ENCODE results near the gene SOX11.

Gene SOX11

GRCh38 chr2:5692561-5693286 lies 540 bp downstream of the SOX11 start:
- no peak for FAIRE-seq

DNA sequence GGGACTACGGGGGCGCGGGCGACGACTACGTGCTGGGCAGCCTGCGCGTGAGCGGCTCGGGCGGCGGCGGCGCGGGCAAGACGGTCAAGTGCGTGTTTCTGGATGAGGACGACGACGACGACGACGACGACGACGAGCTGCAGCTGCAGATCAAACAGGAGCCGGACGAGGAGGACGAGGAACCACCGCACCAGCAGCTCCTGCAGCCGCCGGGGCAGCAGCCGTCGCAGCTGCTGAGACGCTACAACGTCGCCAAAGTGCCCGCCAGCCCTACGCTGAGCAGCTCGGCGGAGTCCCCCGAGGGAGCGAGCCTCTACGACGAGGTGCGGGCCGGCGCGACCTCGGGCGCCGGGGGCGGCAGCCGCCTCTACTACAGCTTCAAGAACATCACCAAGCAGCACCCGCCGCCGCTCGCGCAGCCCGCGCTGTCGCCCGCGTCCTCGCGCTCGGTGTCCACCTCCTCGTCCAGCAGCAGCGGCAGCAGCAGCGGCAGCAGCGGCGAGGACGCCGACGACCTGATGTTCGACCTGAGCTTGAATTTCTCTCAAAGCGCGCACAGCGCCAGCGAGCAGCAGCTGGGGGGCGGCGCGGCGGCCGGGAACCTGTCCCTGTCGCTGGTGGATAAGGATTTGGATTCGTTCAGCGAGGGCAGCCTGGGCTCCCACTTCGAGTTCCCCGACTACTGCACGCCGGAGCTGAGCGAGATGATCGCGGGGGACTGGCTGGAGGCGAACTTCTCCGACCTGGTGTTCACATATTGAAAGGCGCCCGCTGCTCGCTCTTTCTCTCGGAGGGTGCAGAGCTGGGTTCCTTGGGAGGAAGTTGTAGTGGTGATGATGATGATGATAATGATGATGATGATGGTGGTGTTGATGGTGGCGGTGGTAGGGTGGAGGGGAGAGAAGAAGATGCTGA lies 1.4 kb downstream of the SOX11 start:
- no peak for FAIRE-seq

GRCh38 chr2:5694306-5694705 lies 2.1 kb downstream of the SOX11 start:
- no peak for FAIRE-seq

- no peak for FAIRE-seq
Observed at GRCh38 chr2:5695654-5696403, 3.6 kb downstream of the SOX11 start.

- FAIRE-seq: no peak
Observed at GRCh38 chr2:5696404-5696944, 4.3 kb downstream of the SOX11 start.

- no peak for FAIRE-seq
Observed at GRCh38 chr2:5696945-5697521, 4.8 kb downstream of the SOX11 start.

GRCh38 chr2:5697562-5697961 lies 5.4 kb downstream of the SOX11 start:
- FAIRE-seq: no peak

- FAIRE-seq: no peak
Observed at GRCh38 chr2:5698134-5698533, 6.0 kb downstream of the SOX11 start.

DNA sequence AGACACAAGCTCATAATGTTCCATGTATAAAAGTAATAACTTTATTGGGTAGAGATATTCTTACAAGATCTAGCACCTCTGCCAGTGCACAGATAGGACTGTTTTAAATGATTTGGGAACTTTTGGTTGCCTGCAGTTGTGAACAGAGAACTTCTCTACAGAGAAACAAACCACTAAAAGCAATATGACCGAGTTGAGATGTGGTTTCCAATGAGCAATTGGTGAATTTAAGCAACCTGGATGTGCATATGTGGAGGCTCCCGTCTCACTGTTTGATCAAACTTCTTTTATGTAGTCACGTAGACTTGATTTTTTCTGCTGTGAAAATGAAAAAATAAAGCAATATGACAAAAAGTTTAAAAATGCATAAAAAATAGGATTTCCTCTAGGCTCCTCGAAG lies 7.8 kb downstream of the SOX11 start:
- no peak for FAIRE-seq

GRCh38 chr2:5700551-5700950 lies 8.4 kb downstream of the SOX11 start:
- FAIRE-seq: no peak

GRCh38 chr2:5701266-5701665 lies 9.1 kb downstream of the SOX11 start:
- no peak for FAIRE-seq

GRCh38 chr2:5703166-5703565 lies 11.0 kb downstream of the SOX11 start:
- no peak for FAIRE-seq

DNA sequence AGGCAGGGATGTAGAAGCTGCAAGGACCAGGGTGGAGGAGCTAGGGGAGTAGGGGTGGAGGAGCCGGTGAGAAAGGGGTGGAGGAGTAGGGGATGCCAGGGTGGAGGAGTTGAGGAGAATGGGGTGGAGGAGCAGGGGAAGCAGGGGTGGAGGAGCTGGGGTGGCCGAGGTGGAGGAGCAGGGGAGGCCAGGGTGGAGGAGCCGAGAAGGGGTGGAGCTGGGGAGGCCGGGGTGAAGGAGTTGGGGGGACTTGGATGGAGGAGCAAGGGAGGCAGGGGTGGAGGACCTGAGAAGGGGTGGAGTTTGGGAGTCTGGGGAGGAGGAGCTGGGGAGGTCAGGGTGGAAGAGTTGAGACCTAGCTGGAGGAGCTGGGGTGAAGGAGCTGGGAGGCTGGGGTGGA lies 13.3 kb downstream of the SOX11 start:
- no peak for FAIRE-seq

DNA sequence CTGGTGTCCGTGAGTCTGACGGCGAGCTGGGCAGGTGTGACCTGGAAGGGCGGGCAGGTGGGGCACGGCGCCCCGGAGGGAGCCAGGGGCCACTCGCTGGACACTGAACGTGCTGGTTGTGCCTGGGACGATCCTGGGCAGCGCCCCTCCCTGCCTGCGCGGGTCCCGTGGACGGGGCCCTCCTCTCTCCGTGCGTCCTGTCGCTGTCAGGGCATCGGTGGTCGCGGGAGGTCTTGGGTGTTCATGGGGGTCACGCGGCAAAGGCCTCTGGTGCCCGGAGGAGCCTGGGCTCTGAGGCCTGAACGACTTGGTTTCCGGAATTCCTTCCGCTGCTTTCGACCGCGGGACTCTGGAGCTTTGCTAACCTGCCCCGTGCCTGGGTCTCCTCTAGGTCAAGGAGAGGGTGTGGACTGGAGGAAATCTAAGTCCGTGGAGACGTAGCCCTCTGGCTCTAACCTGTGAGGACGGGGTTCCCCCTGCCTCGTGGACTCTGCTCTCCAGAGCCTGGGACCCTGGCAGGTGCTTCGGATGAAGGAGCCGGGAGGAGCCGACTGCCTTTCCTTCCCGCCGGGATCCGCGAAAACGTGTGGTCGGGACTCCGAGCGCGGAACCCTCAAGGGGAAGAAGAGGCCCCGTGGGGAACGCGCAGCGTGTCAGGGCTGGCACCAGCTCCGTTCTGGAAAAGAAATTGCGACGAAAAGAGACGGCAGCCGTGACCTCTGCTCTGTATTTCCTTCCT lies 14.7 kb downstream of the SOX11 start:
- FAIRE-seq: no peak

- no peak for FAIRE-seq
Observed at GRCh38 chr2:5710615-5711014, 18.4 kb downstream of the SOX11 start.

DNA sequence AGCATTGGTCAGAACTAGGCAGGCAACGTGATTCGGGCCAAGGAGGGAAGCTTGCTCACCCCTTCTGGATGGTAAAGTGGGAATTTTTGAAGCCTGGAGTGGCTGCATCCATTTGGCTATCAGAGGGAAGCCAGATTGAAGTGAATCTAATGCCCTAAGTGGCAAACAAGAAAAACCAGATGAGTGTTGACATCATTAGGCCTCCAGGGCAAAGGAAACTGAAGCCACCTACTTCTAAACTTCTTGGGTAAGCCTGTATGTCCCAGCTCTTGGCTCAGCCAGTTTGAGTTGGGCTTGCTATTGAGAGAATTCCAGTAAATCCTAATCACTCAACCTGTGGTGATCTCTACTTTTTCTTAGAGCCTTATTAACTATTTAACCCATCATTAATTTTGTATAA lies 20.9 kb downstream of the SOX11 start:
- no peak for FAIRE-seq

GRCh38 chr2:5719629-5720334 lies 27.6 kb downstream of the SOX11 start:
- FAIRE-seq: no peak

GRCh38 chr2:5720426-5720825 lies 28.2 kb downstream of the SOX11 start:
- no peak for FAIRE-seq

DNA sequence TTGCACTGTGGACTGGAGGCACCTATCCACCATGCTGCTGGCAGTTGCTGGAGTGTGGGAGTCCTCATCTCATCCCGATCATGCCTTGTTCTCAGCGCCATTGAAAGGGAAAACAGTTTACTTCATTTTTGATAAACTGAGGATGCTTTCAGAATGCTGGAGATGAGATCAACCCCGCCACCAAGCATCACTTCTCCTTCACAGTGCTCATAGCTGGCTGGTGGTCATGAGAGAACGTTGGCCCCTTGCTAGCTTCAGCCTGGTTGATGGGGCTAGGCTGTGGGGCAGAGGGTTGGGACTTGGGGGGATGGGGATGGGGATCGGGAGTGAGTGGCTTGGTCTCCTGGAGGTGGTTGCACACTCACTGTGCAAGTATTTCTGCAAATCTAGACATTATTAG lies 30.1 kb downstream of the SOX11 start:
- no peak for FAIRE-seq

GRCh38 chr2:5723791-5724735 lies 31.9 kb downstream of the SOX11 start:
- FAIRE-seq: no peak

Data from G401.6 (cell line).